Adipocyte (in vitro differentiated cells): ENCODE results near the gene UTS2B.

Experiments
- DNase-seq: peaks from one replicate; pipeline ENCODE4 v3.0.0-alpha.2; 2015; ENCODE audit warnings: low read depth
- H3K27me3 ChIP-seq: replicated peaks from 2 replicates; pipeline ENCODE4 v1.7.0; 2013; ENCODE audit warnings: mild to moderate bottlenecking, low read length, moderate library complexity; ENCODE audit not compliant: control insufficient read depth, insufficient read depth
- H3K36me3 ChIP-seq: 2 replicates; pipeline ENCODE4 v1.7.0; 2013; ENCODE audit warnings: low read length, mild to moderate bottlenecking, moderate library complexity; ENCODE audit not compliant: control insufficient read depth, insufficient read depth, severe bottlenecking
- H3K4me1 ChIP-seq: 2 replicates; pipeline ENCODE4 v1.7.0; 2013; ENCODE audit warnings: mild to moderate bottlenecking, low read length, moderate library complexity; ENCODE audit not compliant: control insufficient read depth, insufficient read depth
- H3K4me3 ChIP-seq: 2 replicates; pipeline ENCODE4 v1.7.0; 2013; ENCODE audit warnings: mild to moderate bottlenecking, low read length, moderate library complexity
- H3K9ac ChIP-seq: 2 replicates; pipeline ENCODE4 v1.7.0; 2013; ENCODE audit warnings: mild to moderate bottlenecking, low read length, moderate library complexity
- H3K9me3 ChIP-seq: 2 replicates; pipeline ENCODE4 v1.7.0; 2013; ENCODE audit warnings: mild to moderate bottlenecking, low read length, moderate library complexity; ENCODE audit not compliant: control insufficient read depth

Gene UTS2B

DNA sequence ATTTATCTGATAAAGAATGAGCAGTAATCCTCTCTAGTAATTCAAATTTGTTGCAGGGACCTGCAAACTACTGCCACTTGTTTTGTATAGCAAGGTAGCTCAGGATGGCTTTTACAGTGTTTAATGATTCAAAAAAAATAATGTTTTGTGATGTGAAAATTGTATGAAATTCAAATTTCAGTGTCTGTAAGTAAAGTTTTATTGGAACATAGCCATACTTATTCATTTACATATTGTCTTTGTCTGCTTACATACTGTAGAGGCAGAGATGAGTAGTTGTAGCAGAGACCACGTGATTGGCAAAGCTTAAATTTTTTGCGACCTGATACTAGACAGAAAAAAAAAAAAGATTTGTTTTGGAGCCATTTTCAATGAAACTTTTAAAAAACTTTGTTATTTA lies 6.5 kb upstream of the UTS2B start:
- Histone ChIP-seq H3K27me3 (no peaks in the 10 kb centered on the region), H3K4me3 (no peak overlapping the region), H3K36me3 (no peaks in the 10 kb centered on the region), H3K9me3 (no peaks in the 10 kb centered on the region), H3K9ac (no peak overlapping the region), H3K4me1 (peaks cover 71% of the 10 kb centered on the region)
- no peak for DNase-seq

DNA sequence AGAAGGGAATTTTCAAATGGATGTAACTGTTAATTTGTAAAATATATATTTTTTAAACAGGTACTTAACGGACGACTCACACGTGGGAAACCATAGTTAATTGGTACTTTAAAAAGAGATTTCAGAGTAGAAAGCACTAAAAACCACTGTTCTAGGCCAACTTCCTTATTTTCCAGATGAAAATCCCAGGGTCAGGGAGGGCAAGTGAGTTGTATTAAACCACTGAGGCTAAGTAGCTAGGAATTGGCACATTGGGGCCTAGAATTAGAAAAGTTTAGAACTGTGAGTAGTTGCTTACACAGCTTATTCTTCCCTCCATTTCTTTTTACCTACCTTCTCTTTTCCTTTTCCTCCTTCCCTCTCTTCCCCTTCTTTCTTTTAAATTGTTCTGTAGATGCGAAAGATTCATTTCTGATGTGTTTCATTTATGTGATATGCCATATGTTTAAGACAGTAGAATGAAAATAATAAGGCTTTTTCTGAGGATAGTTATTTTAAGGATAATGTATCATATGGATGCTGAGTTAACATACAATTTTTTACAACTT lies 4.1 kb upstream of the UTS2B start:
- H3K4me3 ChIP-seq: no peak overlapping the region
- no peaks in the 10 kb centered on the region for H3K36me3 ChIP-seq
- no peak overlapping the region for H3K9ac ChIP-seq
- no peaks in the 10 kb centered on the region for H3K9me3 ChIP-seq
- no peak for DNase-seq
- H3K4me1 ChIP-seq: peaks cover 65% of the 10 kb centered on the region
- no peaks in the 10 kb centered on the region for H3K27me3 ChIP-seq

DNA sequence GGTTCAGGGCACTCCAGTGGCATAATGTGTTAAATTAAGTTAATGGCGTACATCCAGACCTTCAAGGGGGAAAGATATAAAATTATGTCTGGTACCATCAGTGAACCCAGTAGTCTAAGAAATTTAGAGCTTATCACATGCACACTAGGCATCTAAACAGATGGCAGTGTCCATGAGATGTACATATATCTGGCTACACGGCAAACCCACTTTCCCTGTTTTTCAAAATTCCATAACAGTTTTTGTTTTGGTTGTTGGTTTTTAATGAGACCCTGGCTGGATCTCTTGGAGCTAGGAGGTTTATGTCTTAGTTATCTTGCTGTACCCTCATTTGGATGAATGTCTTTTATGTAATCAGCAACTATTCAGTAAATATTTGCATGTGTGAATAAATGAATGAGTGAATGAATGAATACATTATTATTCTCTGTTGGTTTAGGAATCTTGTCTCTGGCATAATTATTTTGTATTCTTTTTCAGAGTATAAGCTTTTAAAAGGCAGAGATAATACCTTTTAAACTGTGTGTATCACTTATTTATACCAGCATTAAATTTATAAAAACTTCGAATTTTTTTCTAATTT lies 3.1 kb upstream of the UTS2B start:
- no peaks in the 10 kb centered on the region for H3K27me3 ChIP-seq
- H3K4me3 ChIP-seq: no peak overlapping the region
- H3K9ac ChIP-seq: no peak overlapping the region
- peaks cover 61% of the 10 kb centered on the region for H3K4me1 ChIP-seq
- H3K9me3 ChIP-seq: no peaks in the 10 kb centered on the region
- no peak for DNase-seq
- H3K36me3 ChIP-seq: no peaks in the 10 kb centered on the region

DNA sequence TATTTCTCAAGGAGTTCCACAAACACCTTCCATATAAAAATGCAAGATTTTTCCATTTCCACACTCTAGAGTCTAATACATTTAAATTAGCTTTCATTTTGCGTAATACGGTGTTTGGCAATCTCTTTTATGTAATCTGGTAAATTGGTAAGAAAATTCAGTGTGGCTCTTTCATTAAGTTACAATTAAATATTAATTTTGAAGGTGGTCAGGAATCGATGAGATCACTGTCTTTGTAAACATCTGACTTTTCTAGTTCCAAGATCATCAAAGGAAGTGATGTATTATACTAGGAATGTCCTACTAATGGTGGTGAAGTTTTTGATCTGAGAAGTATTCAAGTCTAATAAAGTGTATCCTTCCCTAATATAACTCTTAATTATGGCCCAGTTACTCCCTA lies 1.1 kb upstream of the UTS2B start:
- peak overlapping the region; percentile 93 for H3K4me3 ChIP-seq
- peaks cover 42% of the 10 kb centered on the region for H3K4me1 ChIP-seq
- peak overlapping the region; percentile 92 for H3K9ac ChIP-seq
- H3K36me3 ChIP-seq: no peaks in the 10 kb centered on the region
- H3K9me3 ChIP-seq: no peaks in the 10 kb centered on the region
- DNase-seq: peak; percentile 52
- H3K27me3 ChIP-seq: no peaks in the 10 kb centered on the region

DNA sequence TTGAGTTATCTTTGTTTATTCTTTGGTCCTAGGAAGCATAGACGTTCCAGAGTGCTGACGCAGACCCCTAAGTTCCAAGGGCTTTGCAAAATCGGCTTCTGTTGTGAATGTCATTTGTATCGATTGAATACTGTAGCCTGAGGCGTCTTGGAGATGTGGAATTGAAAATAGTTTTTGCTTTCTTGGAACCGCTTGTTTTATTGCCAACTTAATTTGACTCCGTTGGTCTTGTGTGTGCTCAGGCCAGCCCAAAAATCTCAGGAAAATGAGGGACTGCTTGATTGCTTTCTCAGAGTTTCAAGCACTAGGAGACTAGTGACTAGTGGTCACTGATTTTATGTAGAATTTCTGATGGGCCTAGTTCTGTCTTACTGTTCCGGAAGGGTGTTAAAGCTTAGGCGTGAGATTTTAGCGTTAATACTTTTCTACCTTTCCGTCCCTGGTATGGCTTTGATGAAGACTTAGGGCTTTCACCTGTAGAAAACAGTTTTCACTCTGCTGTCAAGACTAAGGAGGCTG lies 263 bp upstream of the UTS2B start:
- Histone ChIP-seq H3K36me3 (no peaks in the 10 kb centered on the region), H3K9ac (peak overlapping the region; percentile 92), H3K4me1 (peaks cover 42% of the 10 kb centered on the region), H3K27me3 (no peaks in the 10 kb centered on the region), H3K9me3 (no peaks in the 10 kb centered on the region), H3K4me3 (peak overlapping the region; percentile 93)
- DNase-seq: peak; percentile 85

DNA sequence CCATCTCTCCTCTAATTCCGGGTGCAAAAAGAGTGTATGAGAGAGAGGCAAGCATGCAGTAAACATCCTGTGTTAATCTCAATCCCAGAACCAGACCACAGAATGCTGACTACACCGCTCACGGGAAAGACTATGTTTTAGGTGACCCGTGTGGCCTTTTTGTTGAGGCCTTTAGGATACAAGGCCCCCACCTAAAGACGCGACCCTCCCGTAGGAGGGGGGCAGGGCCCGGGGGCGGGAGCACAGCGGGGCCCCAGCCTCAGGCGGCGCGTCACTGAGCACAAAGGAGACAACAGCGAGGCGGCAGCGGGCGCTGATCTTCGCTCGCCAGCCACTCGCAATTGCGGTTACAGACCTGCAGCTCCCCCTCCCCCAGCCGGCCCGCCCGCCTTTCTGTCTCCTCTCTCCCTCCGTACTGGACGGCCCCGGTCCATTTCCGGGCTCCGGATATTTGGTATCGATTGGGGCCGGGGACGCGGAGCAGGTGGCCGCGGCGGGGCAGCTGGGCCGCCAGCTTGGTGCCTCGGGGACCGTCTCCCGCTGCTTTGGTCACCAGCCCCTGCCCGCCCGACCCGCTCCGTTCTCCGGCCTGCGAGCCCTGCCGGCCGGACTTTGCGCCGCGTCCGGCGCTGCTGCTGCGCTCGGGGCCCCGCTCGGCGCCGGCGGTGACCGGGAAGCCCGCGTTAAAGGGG lies 1.2 kb downstream of the UTS2B start, which contains the start of gene CCDC50:
Gene CCDC50, plus strand, starts transcription at position 433 of the 692 bp plus-strand sequence. CDS start 281 bp downstream, outside the sequence.
- peak; percentile 88 for DNase-seq
- peak within 1 kb of the TSS; percentile 93 for H3K4me3 ChIP-seq
- H3K4me1 ChIP-seq: peaks cover 35% of the 10 kb centered on the region
- peak within 1 kb of the TSS; percentile 92 for H3K9ac ChIP-seq
- no peaks in the 10 kb centered on the region for H3K9me3 ChIP-seq
- H3K36me3 ChIP-seq: no peaks in the 10 kb centered on the region
- no peaks in the 10 kb centered on the region for H3K27me3 ChIP-seq

DNA sequence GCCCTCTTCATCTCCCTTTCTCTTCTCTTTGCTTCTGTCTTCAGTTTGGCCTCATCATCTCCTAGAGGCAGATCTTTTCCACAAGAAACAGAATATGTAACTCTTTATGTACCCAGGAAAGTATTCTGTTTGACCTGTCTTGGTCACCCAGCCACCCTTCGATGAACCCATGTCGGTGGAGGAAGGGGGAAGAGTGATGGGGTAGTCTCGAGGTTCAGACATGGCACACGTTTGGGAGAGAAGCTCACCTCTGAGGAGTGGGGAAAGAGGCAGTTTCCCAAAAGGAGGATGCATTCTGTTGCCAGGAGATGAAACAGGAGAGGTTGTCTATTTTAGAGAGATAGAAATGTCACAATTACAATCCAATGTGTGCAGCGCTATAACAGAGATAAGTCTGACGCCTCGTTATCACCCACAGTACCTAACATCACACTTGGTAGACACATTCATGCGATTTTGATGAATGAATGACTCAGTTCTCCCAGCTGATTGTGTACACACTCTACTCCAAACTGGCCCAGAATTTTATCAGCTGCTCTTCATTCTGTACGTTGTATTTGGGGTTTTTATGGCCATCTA lies 1.9 kb downstream of the UTS2B start:
- Histone ChIP-seq H3K4me1 (peaks cover 35% of the 10 kb centered on the region), H3K9me3 (no peaks in the 10 kb centered on the region), H3K27me3 (no peaks in the 10 kb centered on the region), H3K9ac (peak overlapping the region; percentile 92), H3K36me3 (no peaks in the 10 kb centered on the region), H3K4me3 (peak overlapping the region; percentile 93)
- DNase-seq: no peak

DNA sequence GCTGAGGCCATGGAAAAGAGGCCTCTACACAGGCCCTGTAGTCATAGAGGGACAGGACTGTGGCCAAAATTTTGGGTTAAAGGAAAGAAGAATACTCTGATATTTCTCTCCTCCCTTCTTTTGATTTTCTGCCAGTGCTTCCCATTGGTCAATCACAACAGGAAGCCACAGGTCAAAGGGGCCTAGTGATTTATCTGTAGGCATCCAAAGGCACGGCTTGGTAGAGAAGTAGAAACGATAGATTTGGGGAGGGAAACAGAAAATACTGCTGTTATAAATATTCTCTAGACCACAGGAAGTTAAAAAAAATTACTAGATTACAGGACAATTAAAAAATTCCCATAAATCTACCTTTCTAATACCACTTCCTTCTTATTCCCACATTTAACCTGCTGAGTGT lies 2.8 kb downstream of the UTS2B start:
- H3K4me3 ChIP-seq: no peak overlapping the region
- peaks cover 25% of the 10 kb centered on the region for H3K4me1 ChIP-seq
- H3K9me3 ChIP-seq: no peaks in the 10 kb centered on the region
- H3K9ac ChIP-seq: no peak overlapping the region
- no peaks in the 10 kb centered on the region for H3K27me3 ChIP-seq
- no peak for DNase-seq
- H3K36me3 ChIP-seq: no peaks in the 10 kb centered on the region

DNA sequence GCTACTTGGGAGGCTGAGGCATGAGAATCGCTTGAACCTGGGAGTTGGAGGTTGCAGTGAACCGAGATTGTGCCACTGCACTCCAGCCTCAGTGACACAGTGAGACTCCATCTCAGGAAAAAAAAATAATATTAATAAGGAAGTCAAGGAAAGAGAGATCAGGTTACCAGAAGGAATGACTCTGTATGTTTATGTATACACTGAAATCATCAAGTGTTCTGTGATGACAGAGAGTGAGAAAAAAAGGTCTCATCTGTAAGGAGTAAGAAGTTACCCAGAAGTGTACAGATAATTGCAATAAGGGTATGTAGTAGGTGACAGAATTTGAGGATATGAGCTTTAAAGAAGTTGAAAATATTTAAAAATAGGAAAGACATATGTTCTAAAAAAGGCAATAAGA lies 5.4 kb downstream of the UTS2B start:
- Histone ChIP-seq H3K4me1 (peaks cover 12% of the 10 kb centered on the region), H3K9ac (no peak overlapping the region), H3K4me3 (no peak overlapping the region), H3K36me3 (no peaks in the 10 kb centered on the region), H3K9me3 (no peaks in the 10 kb centered on the region), H3K27me3 (no peaks in the 10 kb centered on the region)
- no peak for DNase-seq

DNA sequence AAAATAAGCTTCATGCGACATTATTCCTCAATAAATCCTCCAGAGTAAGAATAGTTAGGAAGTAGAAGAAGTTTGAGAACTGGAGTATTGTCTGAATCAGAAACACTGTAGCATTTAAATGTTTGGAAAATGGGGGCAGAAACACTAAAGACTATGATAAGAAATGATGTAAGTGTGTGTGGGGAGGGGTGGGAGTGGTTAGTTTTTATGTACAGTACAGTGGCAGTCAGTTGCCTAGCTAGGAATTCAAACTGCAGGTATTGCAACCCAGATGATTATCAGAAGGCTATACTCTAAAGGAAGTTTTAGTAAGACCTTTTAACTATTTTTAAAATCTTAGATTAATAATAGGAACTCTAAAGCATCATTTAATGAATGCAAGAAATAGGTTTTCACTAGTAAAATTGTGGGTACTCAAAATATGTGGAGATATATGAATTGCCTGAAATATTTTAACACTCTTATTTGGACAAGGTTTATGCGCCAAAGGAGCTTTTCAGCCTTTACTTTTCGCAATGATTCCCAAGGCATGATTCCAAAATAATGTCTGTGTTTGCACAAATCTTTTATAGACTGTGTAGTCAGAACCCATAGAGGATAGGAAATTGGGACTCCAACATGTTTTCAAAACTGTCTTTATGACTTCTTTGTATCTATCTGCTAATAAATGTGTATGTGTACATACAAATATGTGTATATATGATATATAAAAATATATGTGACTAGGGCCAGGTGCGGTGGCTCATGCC lies 9.1 kb downstream of the UTS2B start:
- Histone ChIP-seq H3K9ac (no peak overlapping the region), H3K4me1 (peaks cover 5% of the 10 kb centered on the region), H3K36me3 (no peaks in the 10 kb centered on the region), H3K4me3 (no peak overlapping the region), H3K9me3 (no peaks in the 10 kb centered on the region), H3K27me3 (no peaks in the 10 kb centered on the region)
- DNase-seq: no peak

DNA sequence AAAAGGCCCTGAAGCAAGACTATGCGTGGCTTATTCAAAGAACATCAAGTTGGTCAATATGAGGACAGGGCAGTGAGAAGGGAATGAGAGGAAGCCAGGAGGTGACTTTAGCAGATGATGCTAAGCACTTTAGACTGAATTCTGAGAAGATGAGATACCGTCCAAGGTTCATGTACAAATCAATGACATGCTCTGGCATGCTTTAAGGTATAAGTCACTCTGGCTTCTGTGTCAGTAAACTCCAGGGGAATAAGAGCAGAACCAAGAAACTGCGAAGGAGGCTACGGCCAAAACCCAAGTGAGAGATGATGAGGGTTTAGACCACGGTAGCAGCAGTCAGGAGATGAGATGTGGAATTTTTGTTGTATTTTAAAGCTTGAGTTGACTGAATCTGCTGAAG lies 10.0 kb downstream of the UTS2B start:
- Histone ChIP-seq H3K9me3 (no peaks in the 10 kb centered on the region), H3K4me1 (peaks cover 5% of the 10 kb centered on the region)

More for the DNA sequence above, 10.0 kb downstream of the UTS2B start:
- Histone ChIP-seq H3K36me3 (no peaks in the 10 kb centered on the region), H3K27me3 (no peaks in the 10 kb centered on the region), H3K9ac (no peak overlapping the region), H3K4me3 (no peak overlapping the region)
- no peak for DNase-seq
